GM21529 (cell line): ENCODE results near the gene ZNF593.

Experiments used
- ATAC-seq: cut with Tn5 transposase; IDR thresholded peaks from one replicate; pipeline ENCODE4 v1.9.1; 2021; ENCODE audit not compliant: unreplicated experiment

The ZNF593 gene

GRCh38 chr1:26168410-26169197 is 1.1 kb upstream of the ZNF593 start, which contains the start of gene C1orf232:
TSS of gene C1orf232 (minus strand) at chr1:26168963. CDS start at chr1:26168499, 464 bp downstream.
- ATAC-seq, result no peak

- ATAC-seq, result no peak
Observed at GRCh38 chr1:26169198-26169554, 532 bp upstream of the ZNF593 start.

- no peak for ATAC-seq
Observed at GRCh38 chr1:26170472-26170821, 739 bp downstream of the ZNF593 start.

- no peak for ATAC-seq
Observed at GRCh38 chr1:26171084-26172072, 1.7 kb downstream of the ZNF593 start, which contains the start of gene ZNF593OS. TSS of gene ZNF593OS (minus strand) at chr1:26171832. CDS start at chr1:26171661, 171 bp downstream.

- no peak for ATAC-seq
Observed at GRCh38 chr1:26175346-26175745, 5.6 kb downstream of the ZNF593 start.

- ATAC-seq, result no peak
Observed at GRCh38 chr1:26177182-26177684, 7.5 kb downstream of the ZNF593 start, which contains the start of gene CNKSR1. TSS of gene CNKSR1 (plus strand) at chr1:26177491. CDS start at chr1:26177548, 57 bp downstream.

- ATAC-seq, result no peak
Observed at GRCh38 chr1:26180010-26180506, 10.3 kb downstream of the ZNF593 start.

- no peak for ATAC-seq
Observed at GRCh38 chr1:26181586-26182382, 12.1 kb downstream of the ZNF593 start.

- ATAC-seq, result no peak
Observed at GRCh38 chr1:26182383-26182696, 12.6 kb downstream of the ZNF593 start.

- no peak for ATAC-seq
Observed at GRCh38 chr1:26184086-26184485, 14.4 kb downstream of the ZNF593 start.

GRCh38 chr1:26184883-26185282 is 15.2 kb downstream of the ZNF593 start:
- no peak for ATAC-seq

- no peak for ATAC-seq
Observed at GRCh38 chr1:26187882-26188281, 18.2 kb downstream of the ZNF593 start.

- no peak for ATAC-seq
Observed at GRCh38 chr1:26188477-26188876, 18.8 kb downstream of the ZNF593 start.

GRCh38 chr1:26189331-26189730 is 19.6 kb downstream of the ZNF593 start:
- ATAC-seq, result no peak

- ATAC-seq, result no peak
Observed at GRCh38 chr1:26189751-26190275, 20.1 kb downstream of the ZNF593 start.

GRCh38 chr1:26190373-26190987 is 20.8 kb downstream of the ZNF593 start, which contains the start of gene CATSPER4:
TSS of gene CATSPER4 (plus strand) at chr1:26190602. CDS start at chr1:26190628, 26 bp downstream.
- ATAC-seq, result no peak

GRCh38 chr1:26191739-26192138 is 22.0 kb downstream of the ZNF593 start:
- no peak for ATAC-seq

GRCh38 chr1:26195805-26196204 is 26.1 kb downstream of the ZNF593 start:
- no peak for ATAC-seq

GRCh38 chr1:26197301-26197700 is 27.6 kb downstream of the ZNF593 start:
- ATAC-seq, result no peak

GRCh38 chr1:26197813-26198212 is 28.1 kb downstream of the ZNF593 start:
- ATAC-seq, result no peak
